Tibial artery (tissue), 4 donors: ENCODE data around the gene EIF5.

Source experiments
- DNase-seq, 2 donors: peaks; one replicate each; pipeline ENCODE4 v3.0.0-alpha.2; 2019
- H3K27ac ChIP-seq, 2 donors: fragments of 200-600 bp; sonication (generic) in 1 of 2; 1 replicate in 1 of 2; 2 replicates in 1 of 2; pipeline ENCODE4 v1.5.1; 2018 to 2019; ENCODE audit warnings: mild to moderate bottlenecking in 1 of 2
- H3K27me3 ChIP-seq, 2 donors: fragments of 200-600 bp; sonication (generic) in 1 of 2; one replicate each; pipeline versions ENCODE4 v1.5.1 to v1.6.0; 2016 to 2019
- H3K36me3 ChIP-seq, 3 donors: fragments of 200-600 bp; sonication (generic) in 2 of 3; one replicate each; pipeline ENCODE4 v1.5.1; 2016 to 2019; ENCODE audit warnings: mild to moderate bottlenecking in 2 of 3
- H3K4me1 ChIP-seq, 4 donors: fragments of 200-600 bp; sonication (generic) in 2 of 4; 1 replicate in 3 of 4; 2 replicates in 1 of 4; pipeline ENCODE4 v1.5.1; 2016 to 2019
- H3K4me3 ChIP-seq, 2 donors: fragments of 200-600 bp; sonication (generic) in 1 of 2; 1 replicate in 1 of 2; 2 replicates in 1 of 2; pipeline ENCODE4 v1.5.1; 2018 to 2019; ENCODE audit warnings: mild to moderate bottlenecking in 2 of 2
- H3K9me3 ChIP-seq, 3 donors: fragments of 200-600 bp; sonication (generic) in 1 of 3; one replicate each; pipeline ENCODE4 v1.5.1; 2016 to 2019
- intact Hi-C: fragments of 100-400 bp; cut with DNase I; formaldehyde crosslinking; loops from one replicate; pipeline ENCODE4 v1.15.0; 2023; ENCODE audit warnings: low total_unique reads
- TF ChIP-seq, protein P1 (sequence below), 2 experiments: fragments of 200-600 bp in 1 of 2; fragments of 450-650 bp in 1 of 2; IDR thresholded peaks; one replicate each; pipeline ENCODE4 v1.5.1; 2017 to 2019; ENCODE audit warnings: antibody characterized with exemption in 2 of 2, mild to moderate bottlenecking in 1 of 2, moderate library complexity in 1 of 2

EIF5 gene

DNA sequence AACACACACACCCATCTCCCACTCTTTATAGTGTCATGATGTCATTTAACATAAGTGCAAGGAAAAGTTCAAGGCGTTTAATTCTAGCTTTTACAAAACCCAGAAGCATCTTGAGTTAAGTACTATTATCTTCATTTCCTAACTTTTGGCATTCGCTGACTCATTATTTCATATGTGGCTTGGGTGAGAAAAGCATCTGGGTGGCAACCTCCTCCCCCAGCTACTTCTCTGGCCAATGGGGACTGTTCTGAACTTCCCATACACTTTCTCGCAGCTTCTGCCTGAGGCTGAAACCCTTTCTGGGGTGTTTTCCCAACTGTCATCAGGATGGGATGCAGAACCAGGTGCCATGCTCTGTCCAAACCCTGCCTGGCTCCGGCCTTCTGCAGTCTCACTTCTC lies 48.3 kb downstream of the EIF5 start:
- Histone ChIP-seq H3K27me3 (no peaks in the 10 kb centered on the region), H3K27ac (no peak overlapping the region), H3K4me1 (peaks cover 0 to 15% (median 9%) of the 10 kb centered on the region in 4 donors), H3K9me3 (no peaks in the 10 kb centered on the region), H3K36me3 (no peaks in the 10 kb centered on the region), H3K4me3 (no peak overlapping the region)
- no peak for DNase-seq
- TF ChIP-seq, protein P1, sequence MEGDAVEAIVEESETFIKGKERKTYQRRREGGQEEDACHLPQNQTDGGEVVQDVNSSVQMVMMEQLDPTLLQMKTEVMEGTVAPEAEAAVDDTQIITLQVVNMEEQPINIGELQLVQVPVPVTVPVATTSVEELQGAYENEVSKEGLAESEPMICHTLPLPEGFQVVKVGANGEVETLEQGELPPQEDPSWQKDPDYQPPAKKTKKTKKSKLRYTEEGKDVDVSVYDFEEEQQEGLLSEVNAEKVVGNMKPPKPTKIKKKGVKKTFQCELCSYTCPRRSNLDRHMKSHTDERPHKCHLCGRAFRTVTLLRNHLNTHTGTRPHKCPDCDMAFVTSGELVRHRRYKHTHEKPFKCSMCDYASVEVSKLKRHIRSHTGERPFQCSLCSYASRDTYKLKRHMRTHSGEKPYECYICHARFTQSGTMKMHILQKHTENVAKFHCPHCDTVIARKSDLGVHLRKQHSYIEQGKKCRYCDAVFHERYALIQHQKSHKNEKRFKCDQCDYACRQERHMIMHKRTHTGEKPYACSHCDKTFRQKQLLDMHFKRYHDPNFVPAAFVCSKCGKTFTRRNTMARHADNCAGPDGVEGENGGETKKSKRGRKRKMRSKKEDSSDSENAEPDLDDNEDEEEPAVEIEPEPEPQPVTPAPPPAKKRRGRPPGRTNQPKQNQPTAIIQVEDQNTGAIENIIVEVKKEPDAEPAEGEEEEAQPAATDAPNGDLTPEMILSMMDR (IDR thresholded peaks at IDR 0.05), result no peak
- intact Hi-C loops, result no loop called here

DNA sequence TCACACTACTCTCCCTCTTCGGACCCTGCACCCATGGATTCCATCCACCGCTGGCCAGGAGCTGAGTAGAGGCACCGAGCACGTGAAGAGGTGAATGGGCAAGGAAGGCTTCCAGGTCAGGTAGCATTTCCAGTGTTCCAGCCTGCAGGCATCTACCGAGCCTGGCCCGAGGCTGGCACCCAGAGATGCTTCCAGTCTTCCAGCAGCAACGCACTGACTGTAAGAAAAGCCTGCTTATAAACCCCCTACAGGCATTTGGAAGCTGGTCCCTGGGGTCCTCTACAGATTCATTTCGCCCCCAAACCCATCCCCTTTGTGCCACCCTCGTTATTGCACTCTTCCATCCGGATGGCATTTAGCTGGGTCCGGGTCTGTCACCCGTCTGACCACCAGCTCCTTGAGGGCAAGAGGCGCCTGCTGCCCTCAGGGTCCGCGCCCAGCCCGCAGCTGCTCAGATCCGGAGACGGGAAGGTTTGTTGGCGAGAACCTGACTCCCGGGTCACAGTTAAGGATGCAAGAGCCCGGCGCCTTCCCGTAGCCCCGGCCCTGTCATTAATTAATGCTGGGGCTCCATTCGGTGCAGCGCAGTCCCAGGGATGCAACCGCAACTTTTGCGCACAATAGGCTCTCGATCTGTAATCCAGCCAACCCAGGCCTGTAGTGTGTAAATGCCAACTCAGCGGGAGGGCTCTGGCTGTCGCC lies 50.6 kb downstream of the EIF5 start:
- H3K4me1 ChIP-seq, result peaks cover 0 to 33% (median 27%) of the 10 kb centered on the region in 4 donors
- H3K4me3 ChIP-seq, result peak overlapping the region; percentile 77 to 84
- intact Hi-C loops, result loop anchor here (2.0 to 5.0 kb wide), 2 partner anchors 52 to 1622 kb away; partner anchors contain the start of gene PPP2R5C
- DNase-seq, result no peak
- TF ChIP-seq, protein P1 (IDR thresholded peaks at IDR 0.05), result no peak
- H3K27ac ChIP-seq, result peak overlapping the region; percentile 93 to 97
- H3K27me3 ChIP-seq, result no peaks in the 10 kb centered on the region
- H3K9me3 ChIP-seq, result no peaks in the 10 kb centered on the region
- H3K36me3 ChIP-seq, result no peaks in the 10 kb centered on the region

DNA sequence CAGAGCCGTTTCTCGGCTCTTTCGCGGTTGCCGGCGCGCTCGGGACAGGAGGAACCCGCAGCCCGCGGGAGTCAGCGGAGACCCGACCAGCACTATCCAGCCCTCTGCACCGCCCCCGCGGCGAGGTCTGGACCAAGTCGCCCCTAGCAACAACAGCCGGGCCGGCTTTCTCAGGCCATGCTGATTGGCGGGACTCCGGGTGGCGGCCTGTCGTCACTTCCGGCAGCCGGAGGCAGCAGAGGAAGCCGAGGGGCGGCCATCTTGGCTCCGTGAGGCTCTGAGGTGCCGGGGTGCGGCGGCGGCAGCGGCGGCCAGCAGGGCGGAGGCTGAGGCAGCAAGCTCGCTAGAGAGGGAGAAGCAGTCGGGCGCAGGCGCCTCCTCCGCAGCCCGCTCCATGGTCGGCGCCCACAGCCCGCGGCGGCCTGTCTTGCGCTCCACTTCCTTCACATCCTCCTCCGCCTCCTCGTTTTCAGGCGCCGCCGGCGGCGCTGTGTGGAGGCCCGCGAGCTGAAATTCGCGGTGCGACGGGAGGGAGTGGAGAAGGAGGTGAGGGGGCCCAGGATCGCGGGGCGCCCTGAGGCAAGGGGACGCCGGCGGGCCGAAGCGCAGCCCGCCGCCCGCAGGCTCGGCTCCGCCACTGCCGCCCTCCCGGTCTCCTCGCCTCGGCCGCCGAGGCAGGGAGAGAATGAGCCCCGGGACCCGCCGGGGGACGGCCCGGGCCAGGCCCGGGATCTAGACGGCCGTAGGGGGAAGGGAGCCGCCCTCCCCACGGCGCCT lies 51.3 kb downstream of the EIF5 start, which contains the start of gene MARK3:
Gene MARK3, plus strand, starts transcription at position 264 of the 777 bp plus-strand sequence. CDS start 615 bp downstream, outside the sequence.
- peak within 1 kb of the TSS; percentile 77 to 84 for H3K4me3 ChIP-seq
- H3K36me3 ChIP-seq, result no peaks in the 10 kb centered on the region
- H3K27me3 ChIP-seq, result no peaks in the 10 kb centered on the region
- TF ChIP-seq, protein P1 (IDR thresholded peaks at IDR 0.05), result peak; percentile 16 to 25
- intact Hi-C loops, result loop anchor here (2.0 to 5.0 kb wide), 2 partner anchors 53 to 1623 kb away; partner anchors contain the start of gene PPP2R5C
- peak within 1 kb of the TSS; percentile 93 to 97 for H3K27ac ChIP-seq
- peaks cover 0 to 33% (median 28%) of the 10 kb centered on the region in 4 donors for H3K4me1 ChIP-seq
- no peaks in the 10 kb centered on the region for H3K9me3 ChIP-seq
- peak; percentile 98 for DNase-seq

DNA sequence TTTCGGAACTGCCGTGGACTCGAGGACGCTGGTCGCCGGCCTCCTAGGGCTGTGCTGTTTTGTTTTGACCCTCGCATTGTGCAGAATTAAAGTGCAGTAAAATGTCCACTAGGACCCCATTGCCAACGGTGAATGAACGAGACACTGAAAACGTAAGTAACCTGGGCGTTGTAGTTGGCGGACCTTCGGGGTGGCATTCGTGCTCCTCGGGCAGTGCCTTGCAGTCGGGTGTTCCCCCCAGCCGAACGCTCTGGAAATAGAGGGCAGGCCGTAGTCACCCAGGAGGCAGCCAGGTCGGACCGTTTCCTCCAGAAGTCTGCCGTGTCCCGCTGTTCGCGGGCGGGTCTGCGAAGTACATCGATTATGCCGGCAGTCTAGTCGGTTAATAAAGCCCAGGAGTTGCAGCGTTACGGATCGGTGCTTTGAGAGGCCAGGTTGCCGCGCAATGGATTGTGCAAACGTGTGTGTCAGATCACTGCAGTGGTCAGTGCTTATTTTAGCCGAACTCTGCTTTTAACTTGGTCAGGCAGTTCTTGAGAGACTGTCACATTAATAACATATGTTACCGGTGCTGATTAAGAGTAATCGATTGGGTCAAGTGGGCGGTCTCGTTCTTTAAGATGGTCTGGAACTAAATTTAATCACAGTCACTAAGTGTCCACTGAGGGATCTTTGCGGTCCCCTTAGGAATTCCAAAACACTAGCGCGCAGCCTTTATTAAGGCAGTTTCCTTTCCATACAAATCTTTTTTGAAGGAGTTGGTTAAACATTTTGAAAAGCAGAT lies 52.1 kb downstream of the EIF5 start:
- TF ChIP-seq, protein P1 (IDR thresholded peaks at IDR 0.05), result no peak
- intact Hi-C loops, result loop anchor here (2.0 to 5.0 kb wide), 2 partner anchors 53 to 1624 kb away; partner anchors contain the start of gene PPP2R5C
- DNase-seq, result peak in 1 of 2 donors; percentile 71
- no peaks in the 10 kb centered on the region for H3K36me3 ChIP-seq
- peak overlapping the region; percentile 77 to 84 for H3K4me3 ChIP-seq
- peaks cover 0 to 40% (median 33%) of the 10 kb centered on the region in 4 donors for H3K4me1 ChIP-seq
- peak overlapping the region; percentile 93 to 97 for H3K27ac ChIP-seq
- H3K27me3 ChIP-seq, result no peaks in the 10 kb centered on the region
- no peaks in the 10 kb centered on the region for H3K9me3 ChIP-seq

DNA sequence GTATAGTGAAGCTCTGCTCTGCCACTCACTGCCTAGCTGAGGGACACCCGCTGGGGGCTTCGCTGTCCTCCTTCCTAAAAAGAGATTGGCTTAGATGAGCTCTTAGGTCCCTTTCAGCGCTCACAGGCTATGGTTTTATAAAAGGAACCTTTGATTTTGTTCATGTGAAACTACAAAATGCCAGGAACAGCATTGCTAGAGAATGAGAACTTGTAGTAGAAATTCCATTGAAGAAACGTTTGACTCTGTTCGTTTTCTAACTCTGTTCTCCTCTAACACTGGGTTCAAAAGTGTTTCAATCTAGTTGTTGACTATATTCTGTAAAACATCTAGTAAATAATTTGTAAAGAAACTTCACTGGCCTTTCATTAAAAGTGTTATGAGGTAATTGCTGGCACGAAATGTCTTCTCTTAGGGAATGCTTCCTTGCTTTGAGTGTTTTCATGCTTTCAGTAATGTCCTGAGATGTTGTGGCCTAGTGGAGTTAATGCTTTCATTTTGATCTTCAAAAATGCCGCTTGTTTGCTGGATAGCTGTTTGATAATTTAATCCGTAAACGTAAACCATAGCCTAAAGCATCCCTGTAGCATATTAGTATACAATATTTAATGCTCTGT lies 52.8 kb downstream of the EIF5 start:
- TF ChIP-seq, protein P1 (IDR thresholded peaks at IDR 0.05), result no peak
- H3K4me3 ChIP-seq, result peak overlapping the region; percentile 77 to 84
- H3K27me3 ChIP-seq, result no peaks in the 10 kb centered on the region
- no peak for DNase-seq
- no peaks in the 10 kb centered on the region for H3K9me3 ChIP-seq
- H3K4me1 ChIP-seq, result peaks cover 0 to 45% (median 34%) of the 10 kb centered on the region in 4 donors
- H3K36me3 ChIP-seq, result no peaks in the 10 kb centered on the region
- intact Hi-C loops, result loop anchor here (5.0 kb wide), 1 partner anchor 1625 kb away; the partner anchor contains the start of gene PPP2R5C
- peak overlapping the region; percentile 93 to 97 for H3K27ac ChIP-seq
